Motor neuron (in vitro differentiated cells): ENCODE measurements around the gene ACAA2. TPM values are rescaled to one million over a fixed set of nuclear protein-coding genes. Genes with fewer than 3 reads are reported as not detected.

Experiments used
- ATAC-seq, 8 experiments: fragments of 200-7000 bp; cut with Tn5 transposase; replicated peaks in 6 of 8; 2 replicates each; pipeline ENCODE4 v1.8.0; 2021; ENCODE audit warnings: mild to moderate bottlenecking in 8 of 8, moderate library complexity in 8 of 8
- H3K27ac ChIP-seq, 2 donors: fragments of 250-450 bp; sonication (Bioruptor Pico); 2 replicates each; pipeline ENCODE4 v1.9.0; 2021; ENCODE audit warnings: antibody characterized with exemption in 2 of 2, mild to moderate bottlenecking in 2 of 2, moderate library complexity in 1 of 2
- H3K4me1 ChIP-seq, 2 donors: fragments of 250-450 bp; sonication (Bioruptor Pico); replicated peaks in 1 of 2; 2 replicates each; pipeline ENCODE4 v1.6.1; 2021; ENCODE audit warnings: antibody characterized with exemption in 2 of 2, mild to moderate bottlenecking in 2 of 2, moderate library complexity in 1 of 2
- H3K4me3 ChIP-seq, 5 donors: fragments of 250-450 bp; sonication (Bioruptor Pico); 2 replicates each; pipeline ENCODE4 v1.9.0; 2021; ENCODE audit warnings: antibody characterized with exemption in 5 of 5, mild to moderate bottlenecking in 5 of 5, moderate library complexity in 4 of 5
- WGBS, 10 experiments: fragments of 450-650 bp; shearing (Covaris generic); methylation state at CpG; one replicate each; pipeline ENCODE4 v1.0.0; 2022; 5-methylcytosine and 5-hydroxymethylcytosine counted together
- in situ Hi-C, 9 experiments: fragments of 400-800 bp; cut with MboI; loops; one replicate each; pipeline ENCODE4 v1.15.0; 2021; ENCODE audit warnings: low sequenced_read_pairs in 9 of 9, low pct_unique_long_range_greater_than_20kb in 2 of 9; ENCODE audit not compliant: unreplicated experiment in 9 of 9
- total RNA-seq, 8 experiments: library from RNA; unstranded; fragments of 300-600 nt; gene quantifications; 2 replicates each; pipeline versions ENCODE4 v1.2.3 to v1.2.4, GENCODE V29; 2022

Gene ACAA2
- total RNA-seq, 8 experiments from 2014 or later: 27.0 to 59.1 (median 36.5) TPM

DNA sequence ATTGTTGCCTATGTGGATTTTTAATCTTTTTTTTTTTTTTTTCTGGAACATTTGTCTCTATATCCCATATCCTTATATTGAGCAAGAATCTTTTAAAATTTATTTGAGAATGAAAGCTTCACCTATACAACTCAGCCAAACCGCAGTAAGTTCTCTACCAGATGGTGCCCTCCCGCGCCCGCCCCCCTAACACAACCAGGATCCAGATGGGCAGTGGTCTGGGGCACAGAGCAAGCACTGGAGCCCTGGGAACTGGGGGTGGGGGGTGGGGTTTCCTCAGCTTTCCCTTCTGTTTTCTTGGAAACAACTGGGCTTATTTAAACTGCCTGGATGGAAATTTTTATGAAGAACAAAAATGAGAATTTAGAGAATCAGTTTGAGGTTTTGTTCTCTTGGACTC, 74.6 kb downstream of the ACAA2 start:
- 73 to 100% (median 83%) methylated on average over 1 to 3 of the region's 4 CpGs; no CpG with 5 or more reads in 5 of the 10 experiments for WGBS, 10 experiments
- Histone ChIP-seq H3K4me3 (no peak overlapping the region), H3K4me1 (no peaks in the 10 kb centered on the region), H3K27ac (no peak overlapping the region)
- no peak for ATAC-seq
- in situ Hi-C loops: loop anchor here in 2 of 9 experiments (25.0 kb wide), 1 partner anchor 176 kb away; the partner anchor contains the start of gene LIPG (in 2 of the 2)

DNA sequence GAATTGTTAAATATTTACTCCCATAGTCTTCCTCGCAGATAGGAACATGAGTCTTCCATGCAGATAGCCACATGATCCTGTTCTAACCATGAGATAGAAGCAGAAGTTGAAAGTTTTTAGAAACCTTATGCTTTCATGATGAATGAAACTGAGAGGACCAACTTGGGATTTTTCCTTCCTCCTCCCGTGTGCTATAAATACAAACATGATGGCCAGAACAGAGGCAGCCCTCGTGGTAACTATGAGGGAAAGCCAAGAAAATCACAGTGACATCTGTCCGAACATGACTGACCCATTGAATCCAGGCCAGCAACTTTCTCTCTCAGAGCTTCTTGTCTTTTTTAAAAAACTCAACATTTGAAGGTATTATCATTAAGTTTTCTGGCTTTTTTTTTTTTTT, 78.5 kb downstream of the ACAA2 start:
- WGBS, 10 experiments: 44 to 93% (median 79%) methylated on average over 2 to 4 of the region's 4 CpGs; no CpG with 5 or more reads in 1 of the 10 experiments
- ATAC-seq: no peak
- in situ Hi-C loops: loop anchor here in 2 of 9 experiments (25.0 kb wide), 1 partner anchor 173 kb away; the partner anchor contains the start of gene LIPG (in 2 of the 2)
- no peaks in the 10 kb centered on the region for H3K4me1 ChIP-seq
- H3K27ac ChIP-seq: no peak overlapping the region
- no peak overlapping the region for H3K4me3 ChIP-seq

DNA sequence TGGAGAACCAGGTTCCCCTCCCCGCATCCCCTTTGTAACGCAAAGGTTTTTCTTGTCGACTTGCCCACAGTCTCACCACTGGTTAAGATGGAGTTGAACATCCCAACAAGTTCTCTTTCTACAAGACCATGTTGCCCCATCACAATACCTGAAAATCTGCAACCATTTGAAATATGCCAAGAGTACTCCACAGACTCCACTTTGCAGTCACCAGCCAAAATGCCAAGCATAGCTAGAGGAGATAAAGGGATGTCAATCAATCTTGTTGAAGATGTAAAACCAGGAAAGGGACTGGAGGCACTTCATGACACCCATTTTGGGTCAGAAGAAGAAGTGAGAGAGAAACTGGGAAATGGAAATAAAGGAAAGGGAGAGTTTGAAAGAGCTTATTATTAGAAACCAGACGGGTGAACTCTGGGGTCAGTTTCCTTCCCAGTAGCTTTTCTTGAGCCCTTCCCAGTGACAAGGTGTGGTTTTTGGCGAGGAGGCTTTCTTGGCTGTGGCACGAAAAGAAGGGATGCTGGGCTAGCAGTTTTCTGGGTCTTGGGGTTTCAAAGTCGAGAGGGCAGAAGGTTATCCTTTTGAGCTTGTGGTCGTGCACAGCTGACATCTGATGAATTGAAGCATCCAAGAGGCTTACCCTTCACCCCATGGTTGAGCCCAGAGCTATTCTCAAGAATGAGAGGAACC, 79.3 kb downstream of the ACAA2 start:
- WGBS, 10 experiments: 33 to 100% (median 69%) methylated on average over 1 to 8 of the region's 8 CpGs; no CpG with 5 or more reads in 1 of the 10 experiments
- no peaks in the 10 kb centered on the region for H3K4me1 ChIP-seq
- H3K4me3 ChIP-seq: no peak overlapping the region
- in situ Hi-C loops: loop anchor here in 2 of 9 experiments (25.0 kb wide), 1 partner anchor 172 kb away; the partner anchor contains the start of gene LIPG (in 2 of the 2)
- no peak for ATAC-seq
- H3K27ac ChIP-seq: no peak overlapping the region

DNA sequence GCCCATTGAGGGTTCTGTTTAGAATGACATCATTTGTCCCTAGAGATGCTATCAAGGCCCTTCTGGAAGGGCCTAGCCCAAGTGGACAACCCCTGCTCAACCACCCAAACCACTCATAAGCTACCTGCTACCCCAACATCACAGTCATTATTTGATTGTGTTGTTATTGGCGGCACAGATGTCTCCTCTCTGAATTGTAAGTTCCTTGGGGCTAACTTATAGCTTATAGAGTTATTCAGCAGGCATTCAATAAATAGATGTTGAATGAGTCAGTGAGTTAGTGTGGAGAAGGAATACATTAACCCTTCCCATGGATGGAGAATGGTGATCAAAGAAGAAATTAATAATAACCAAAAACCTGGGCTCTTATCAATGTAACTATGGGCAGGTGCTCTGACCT, 80.0 kb downstream of the ACAA2 start:
- in situ Hi-C loops: loop anchor here in 2 of 9 experiments (25.0 kb wide), 1 partner anchor 171 kb away; the partner anchor contains the start of gene LIPG (in 2 of the 2)
- 50 to 100% (median 100%) methylated on average over 1 of the region's 1 CpG; no CpG with 5 or more reads in 6 of the 10 experiments for WGBS, 10 experiments
- no peaks in the 10 kb centered on the region for H3K4me1 ChIP-seq
- H3K4me3 ChIP-seq: no peak overlapping the region
- H3K27ac ChIP-seq: no peak overlapping the region
- ATAC-seq: no peak
